BE2C (cell line): ENCODE measurements around the gene FGF14.
"Not testable (repeated sequence)": the region's sequence is repeated elsewhere in the genome, so short reads cannot be mapped to it uniquely, and the experiment has no call there.

ENCODE experiments used
- DNase-seq: peaks from one replicate; pipeline ENCODE4 v3.0.0-alpha.2; 2020
- H3K27me3 ChIP-seq: fragments of 250-450 bp; sonication (Bioruptor Pico); 2 replicates; pipeline ENCODE4 v1.5.1; 2020; ENCODE audit warnings: mild to moderate bottlenecking
- H3K36me3 ChIP-seq: fragments of 250-450 bp; sonication (Bioruptor Pico); 2 replicates; pipeline ENCODE4 v1.5.1; 2020; ENCODE audit warnings: mild to moderate bottlenecking
- H3K4me1 ChIP-seq: fragments of 250-450 bp; sonication (Bioruptor Pico); 2 replicates; pipeline ENCODE4 v1.5.1; 2020
- H3K4me3 ChIP-seq: 2 replicates; pipeline ENCODE4 v1.5.1; 2011; ENCODE audit warnings: low read depth, low read length
- H3K9me3 ChIP-seq: fragments of 250-450 bp; sonication (Bioruptor Pico); 2 replicates; pipeline ENCODE4 v1.5.1; 2020
- CTCF ChIP-seq: IDR thresholded peaks from 2 replicates; pipeline ENCODE4 v1.5.1; 2012; ENCODE audit warnings: mild to moderate bottlenecking, low read depth, low read length

Gene FGF14

DNA sequence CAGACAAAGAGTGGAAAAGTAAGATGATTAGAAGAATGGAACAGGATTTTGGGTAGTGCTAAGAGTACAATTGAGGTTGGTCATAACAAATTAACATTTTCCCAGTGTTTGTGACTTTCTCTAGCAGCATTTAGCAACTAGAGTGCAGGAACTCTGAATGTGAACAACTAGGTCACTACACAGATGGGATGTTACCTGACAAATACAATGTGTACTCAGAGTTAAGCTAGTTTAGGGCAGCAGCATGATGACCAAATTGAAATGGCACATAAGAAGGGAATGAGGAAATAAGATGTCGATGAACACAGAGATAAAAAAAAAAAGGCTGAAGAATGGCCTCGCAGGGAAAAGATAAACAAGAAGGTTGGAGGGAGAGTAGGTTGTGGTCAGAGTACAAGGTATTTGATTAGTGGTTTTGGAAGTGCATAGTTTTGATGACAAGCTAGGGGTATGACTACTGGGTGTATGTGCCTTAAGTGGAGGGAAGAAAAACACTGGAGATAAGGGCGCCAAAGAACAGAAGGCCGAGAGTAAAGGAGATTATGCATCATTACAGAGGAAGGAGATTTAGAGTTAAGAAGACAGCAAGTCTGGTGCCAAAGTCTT, 381.1 kb downstream of the FGF14 start:
- Histone ChIP-seq H3K4me1 (no peaks in the 10 kb centered on the region), H3K27me3 (no peaks in the 10 kb centered on the region), H3K4me3 (no peak overlapping the region), H3K36me3 (no peaks in the 10 kb centered on the region; the same call in 1 of the 2 replicates), H3K9me3 (peaks cover 4% of the 10 kb centered on the region; the same call in 1 of the 2 replicates)
- DNase-seq: no peak
- no peak for TF ChIP-seq CTCF

GRCh38 chr13:102018716-102019115, 383.1 kb downstream of the FGF14 start:
- peaks cover 4% of the 10 kb centered on the region; the same call in 1 of the 2 replicates for H3K9me3 ChIP-seq
- DNase-seq: no peak
- no peak overlapping the region for H3K4me3 ChIP-seq
- no peak for TF ChIP-seq CTCF
- H3K4me1 ChIP-seq: no peaks in the 10 kb centered on the region
- H3K27me3 ChIP-seq: no peaks in the 10 kb centered on the region
- no peaks in the 10 kb centered on the region; the same call in 1 of the 2 replicates for H3K36me3 ChIP-seq

GRCh38 chr13:102017248-102017647, 384.6 kb downstream of the FGF14 start:
- Histone ChIP-seq H3K27me3 (no peaks in the 10 kb centered on the region), H3K4me3 (no peak overlapping the region), H3K4me1 (no peaks in the 10 kb centered on the region; the same call in 1 of the 2 replicates), H3K36me3 (no peaks in the 10 kb centered on the region), H3K9me3 (peaks cover 4% of the 10 kb centered on the region; the same call in 1 of the 2 replicates)
- no peak for TF ChIP-seq CTCF
- no peak for DNase-seq

GRCh38 chr13:102012299-102013293, 389.3 kb downstream of the FGF14 start:
- Histone ChIP-seq H3K4me3 (no peak overlapping the region), H3K36me3 (no peaks in the 10 kb centered on the region), H3K4me1 (no peaks in the 10 kb centered on the region; the same call in 1 of the 2 replicates), H3K27me3 (no peaks in the 10 kb centered on the region), H3K9me3 (peaks cover 4% of the 10 kb centered on the region; the same call in 1 of the 2 replicates)
- TF ChIP-seq CTCF: no peak
- no peak for DNase-seq

DNA sequence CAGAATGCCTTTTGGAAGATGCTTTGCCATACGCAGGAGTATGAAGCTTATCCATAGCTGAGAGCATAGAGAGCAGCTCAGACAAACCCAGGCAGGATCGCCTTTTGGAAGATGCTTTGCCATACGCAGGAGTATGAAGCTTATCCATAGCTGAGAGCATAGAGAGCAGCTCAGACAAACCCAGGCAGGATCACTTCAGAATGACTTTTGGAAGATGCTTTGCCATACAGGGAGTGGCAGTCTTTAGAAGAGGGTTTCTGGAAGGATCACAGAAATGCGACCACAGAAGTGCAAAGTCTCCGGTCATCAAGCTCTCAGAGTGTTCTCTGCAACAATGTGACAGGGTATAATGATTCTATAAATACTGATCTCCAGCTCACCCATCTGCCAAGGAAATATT, 390.4 kb downstream of the FGF14 start:
- DNase-seq, H3K4me1 ChIP-seq, H3K36me3 ChIP-seq, H3K27me3 ChIP-seq, H3K4me3 ChIP-seq, H3K9me3 ChIP-seq: not testable (repeated sequence)

DNA sequence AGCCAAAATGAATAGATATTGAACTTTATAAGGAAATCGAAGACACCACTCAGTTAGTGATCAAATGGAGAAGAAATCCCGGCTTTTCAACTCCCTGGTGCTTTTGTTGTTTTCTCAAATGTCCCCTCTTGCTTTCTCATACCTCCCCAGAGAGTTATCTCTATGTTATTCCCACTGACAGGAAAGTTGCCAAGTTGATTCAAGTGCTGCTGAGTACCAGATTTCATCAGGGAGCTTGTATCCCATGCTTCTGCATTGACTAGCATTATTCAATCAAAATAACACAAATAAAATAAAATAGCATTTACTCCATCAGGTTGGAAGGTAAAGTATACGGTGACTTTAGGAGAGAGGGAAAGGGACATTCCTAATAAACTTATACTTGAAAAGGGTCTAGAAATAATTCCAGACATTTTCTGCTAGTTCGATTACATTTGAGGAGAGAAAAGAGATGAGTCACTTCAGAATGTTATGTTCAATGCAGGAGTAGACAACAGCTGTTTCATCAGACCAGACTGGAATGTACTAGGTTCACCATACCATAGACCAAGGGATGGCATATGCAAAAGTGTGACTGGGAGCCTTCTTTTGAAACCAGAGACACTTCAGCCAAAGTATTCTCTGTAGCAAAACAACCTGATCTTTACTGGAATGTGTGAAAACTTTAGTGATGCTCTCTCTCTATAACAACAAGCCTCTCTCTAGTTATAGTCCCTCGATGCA, 397.8 kb downstream of the FGF14 start:
- DNase-seq: no peak
- Histone ChIP-seq H3K9me3 (no peaks in the 10 kb centered on the region), H3K27me3 (no peaks in the 10 kb centered on the region), H3K36me3 (no peaks in the 10 kb centered on the region), H3K4me3 (no peak overlapping the region), H3K4me1 (peaks cover 16% of the 10 kb centered on the region)
- TF ChIP-seq CTCF: no peak
